ENCODE results near the gene FRMD4A.

Gene FRMD4A

GRCh38 chr10:14063531-14064285 lies 267.0 kb downstream of the FRMD4A start:
- no peak overlapping the region for H3K27ac ChIP-seq (ENCODE audit: low read depth, low read length)
- H4K20me1 ChIP-seq (ENCODE audit: low read depth, low read length), result no peaks in the 10 kb centered on the region
- TF ChIP-seq EZH2phosphoT487 (conservative IDR thresholded peaks at IDR 0.05; ENCODE audit: low read length) (no peak), CTCF (IDR thresholded peaks at IDR 0.05; ENCODE audit: insufficient read depth, low read length, poor library complexity, severe bottlenecking) (no peak)
- H3K9me3 ChIP-seq (ENCODE audit: insufficient read depth, low read length), result no peaks in the 10 kb centered on the region
- H3K79me2 ChIP-seq (ENCODE audit: insufficient read depth, low read length), result no peaks in the 10 kb centered on the region
- no peaks in the 10 kb centered on the region for H3K36me3 ChIP-seq (ENCODE audit: low read length)
- no peaks in the 10 kb centered on the region for H3K27me3 ChIP-seq (ENCODE audit: low read length)
- H2AFZ ChIP-seq (ENCODE audit: low read depth, low read length, severe bottlenecking), result no peak overlapping the region
- no peaks in the 10 kb centered on the region for H3F3A ChIP-seq (ENCODE audit: insufficient read depth)
- H3K4me3 ChIP-seq (ENCODE audit: insufficient read depth, low read length, poor library complexity, severe bottlenecking), result no peak overlapping the region
- H3K9ac ChIP-seq (ENCODE audit: low read length), result no peak overlapping the region
- H3K9me2 ChIP-seq (replicated peaks; ENCODE audit: insufficient read depth, low read length), result no peaks in the 10 kb centered on the region
- H3K4me2 ChIP-seq (ENCODE audit: low read depth, low read length, poor library complexity, severe bottlenecking), result no peak overlapping the region

DNA sequence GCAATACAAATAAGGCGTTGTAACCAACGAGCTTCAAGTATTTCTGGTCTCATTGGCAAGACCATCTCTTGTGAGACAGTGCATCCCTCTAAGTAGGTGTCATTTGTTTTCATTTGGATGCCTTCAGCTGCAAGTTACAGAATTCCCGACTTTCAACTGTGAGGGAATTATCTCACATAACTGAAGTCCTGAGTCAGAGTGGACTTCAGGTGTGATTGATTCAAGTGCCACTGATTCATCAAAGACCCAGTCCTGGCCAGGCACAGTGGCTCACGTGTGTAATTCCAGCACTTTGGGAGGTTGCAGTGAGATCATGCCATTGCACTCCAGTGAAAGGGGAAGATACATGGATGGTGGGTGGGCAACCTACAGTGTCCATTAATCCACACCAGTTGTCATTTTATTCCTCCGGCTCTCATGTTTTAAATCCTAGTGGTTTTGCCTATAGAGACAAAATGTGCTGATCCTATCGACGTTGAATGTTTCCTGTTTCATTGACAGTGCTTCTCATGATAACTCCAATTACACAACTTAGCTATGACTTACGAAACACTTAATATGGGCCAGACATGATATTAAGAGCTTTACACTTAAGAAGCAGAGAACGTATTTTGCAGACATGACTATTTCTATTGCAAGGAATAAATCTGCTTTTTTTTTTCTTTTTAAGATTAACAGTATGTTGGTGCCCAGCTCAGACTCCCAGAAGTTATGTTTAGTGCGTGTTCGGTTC lies 268.0 kb downstream of the FRMD4A start:
- Histone ChIP-seq H3K4me2 (ENCODE audit: low read depth, low read length, poor library complexity, severe bottlenecking) (no peak overlapping the region), H3K9me2 (replicated peaks; ENCODE audit: insufficient read depth, low read length) (no peaks in the 10 kb centered on the region)
- TF ChIP-seq EZH2phosphoT487 (conservative IDR thresholded peaks at IDR 0.05; ENCODE audit: low read length) (no peak), CTCF (IDR thresholded peaks at IDR 0.05; ENCODE audit: insufficient read depth, low read length, poor library complexity, severe bottlenecking) (no peak)

GRCh38 chr10:14060320-14061070 lies 270.2 kb downstream of the FRMD4A start:
- H3K4me3 ChIP-seq (ENCODE audit: insufficient read depth, low read length, poor library complexity, severe bottlenecking), result no peak overlapping the region
- H3K79me2 ChIP-seq (ENCODE audit: insufficient read depth, low read length), result no peaks in the 10 kb centered on the region
- no peak overlapping the region for H3K9ac ChIP-seq (ENCODE audit: low read length)
- no peaks in the 10 kb centered on the region for H3K9me3 ChIP-seq (ENCODE audit: insufficient read depth, low read length)
- H3K9me2 ChIP-seq (replicated peaks; ENCODE audit: insufficient read depth, low read length), result no peaks in the 10 kb centered on the region
- H3F3A ChIP-seq (ENCODE audit: insufficient read depth), result no peaks in the 10 kb centered on the region
- no peak overlapping the region for H2AFZ ChIP-seq (ENCODE audit: low read depth, low read length, severe bottlenecking)
- H3K4me2 ChIP-seq (ENCODE audit: low read depth, low read length, poor library complexity, severe bottlenecking), result no peak overlapping the region
- H3K36me3 ChIP-seq (ENCODE audit: low read length), result no peaks in the 10 kb centered on the region
- H3K27me3 ChIP-seq (ENCODE audit: low read length), result no peaks in the 10 kb centered on the region
- H3K27ac ChIP-seq (ENCODE audit: low read depth, low read length), result no peak overlapping the region
- H4K20me1 ChIP-seq (ENCODE audit: low read depth, low read length), result no peaks in the 10 kb centered on the region
- TF ChIP-seq EZH2phosphoT487 (conservative IDR thresholded peaks at IDR 0.05; ENCODE audit: low read length) (no peak), CTCF (IDR thresholded peaks at IDR 0.05; ENCODE audit: insufficient read depth, low read length, poor library complexity, severe bottlenecking) (no peak)

More for the DNA sequence above, 268.0 kb downstream of the FRMD4A start:
- Histone ChIP-seq H3K9me3 (ENCODE audit: insufficient read depth, low read length) (no peaks in the 10 kb centered on the region), H3K79me2 (ENCODE audit: insufficient read depth, low read length) (no peaks in the 10 kb centered on the region), H3F3A (ENCODE audit: insufficient read depth) (no peaks in the 10 kb centered on the region), H3K4me3 (ENCODE audit: insufficient read depth, low read length, poor library complexity, severe bottlenecking) (no peak overlapping the region), H3K27me3 (ENCODE audit: low read length) (no peaks in the 10 kb centered on the region), H3K27ac (ENCODE audit: low read depth, low read length) (no peak overlapping the region), H3K9ac (ENCODE audit: low read length) (no peak overlapping the region), H2AFZ (ENCODE audit: low read depth, low read length, severe bottlenecking) (no peak overlapping the region), H4K20me1 (ENCODE audit: low read depth, low read length) (no peaks in the 10 kb centered on the region), H3K36me3 (ENCODE audit: low read length) (no peaks in the 10 kb centered on the region)

All from SU-DHL-6 (cell line).